ENCODE results near the gene SGMS2. TPM values are rescaled to one million over a fixed set of nuclear protein-coding genes. Genes with fewer than 3 reads are reported as not detected.

The SGMS2 gene
- total and polyA plus RNA-seq, 9 of the 15 experiments (the other 6 are each of a cell fraction or from before 2014, with no cell fraction given), result 0.07 to 0.25 (median 0.11) TPM; not detected in 5

GRCh38 chr4:107863416-107863815 is 38.7 kb downstream of the SGMS2 start:
- Histone ChIP-seq H3K9me3 (replicated peaks; ENCODE audit: control insufficient read depth, insufficient read depth, low read depth, low read length) (no peaks in the 10 kb centered on the region), H3K4me3 (no peak overlapping the region), H3K9me1 (ENCODE audit: control insufficient read depth, insufficient read depth, low read length) (no peaks in the 10 kb centered on the region), H3K36me3 (ENCODE audit: control insufficient read depth, insufficient read depth, low read length) (no peaks in the 10 kb centered on the region), H3K9ac (ENCODE audit: insufficient read depth in 1 of 2, low read depth in 2 of 2, low read length in 2 of 2) (no peak overlapping the region), H3K4me1 (replicated peaks in 1 of 2; ENCODE audit: control insufficient read depth in 2 of 2, insufficient read depth in 2 of 2, low read length in 2 of 2) (no peaks in the 10 kb centered on the region), H4K20me1 (replicated peaks; ENCODE audit: control insufficient read depth, insufficient read depth, low read length) (no peaks in the 10 kb centered on the region), H3K4me2 (ENCODE audit: insufficient read depth, low read length) (no peak overlapping the region), H2AFZ (ENCODE audit: low read depth, low read length) (no peak overlapping the region), H3K27ac (ENCODE audit: extremely low read depth, low read depth, low read length) (no peak overlapping the region), H3K79me2 (ENCODE audit: control insufficient read depth, insufficient read depth, low read length) (no peaks in the 10 kb centered on the region), H3K27me3 (ENCODE audit: control insufficient read depth in 2 of 2, insufficient read depth in 2 of 2, low read length in 2 of 2) (peaks cover 4 to 9% of the 10 kb centered on the region in 2 experiments; a peak in 2 of 5 replicates)
- FAIRE-seq (no peak), DNase-seq (ENCODE audit: extremely low read depth in 1 of 4, low spot score in 3 of 4) (no peak), ATAC-seq (no peak)
- POLR2A ChIA-PET, result no interaction called here
- WGBS (ENCODE audit: insufficient coverage, low coverage, missing lambda C conversion rate), result 3% methylated on average over 2 of the region's 2 CpGs
- intact Hi-C loops (cut with micrococcal nuclease), result no loop called here
- CTCF ChIA-PET (ENCODE audit: low intra/inter-chr PET ratio), result no interaction called here
- no TSS peak for BruUV-seq (replicated peaks)
- no peak for TF ChIP-seq IRF1 (CRISPR knock-in tag; IDR thresholded peaks at IDR 0.05; ENCODE audit: borderline replicate concordance)
- TF ChIP-seq BDP1 (IDR thresholded peaks at IDR 0.05; ENCODE audit: insufficient read depth, insufficient read length), result no peak
- TF ChIP-seq ZBTB11 (CRISPR knock-in tag; IDR thresholded peaks at IDR 0.05), result no peak
- TF ChIP-seq HCFC1 (IDR thresholded peaks at IDR 0.05; ENCODE audit: low read depth, low read length), result no peak
- TF ChIP-seq ZNF445 (CRISPR knock-in tag; IDR thresholded peaks at IDR 0.05; ENCODE audit: low read depth), result no peak
- no peak for TF ChIP-seq FOXP4 (CRISPR knock-in tag; IDR thresholded peaks at IDR 0.05; ENCODE audit: borderline replicate concordance)
- TF ChIP-seq ZNF175 (CRISPR knock-in tag; IDR thresholded peaks at IDR 0.05; ENCODE audit: low read depth), result no peak
- TF ChIP-seq PHF21A (IDR thresholded peaks at IDR 0.05; ENCODE audit: borderline replicate concordance, low read depth), result no peak
- TF ChIP-seq MCM3 (IDR thresholded peaks at IDR 0.05), result no peak
- no peak for TF ChIP-seq MECOM (CRISPR knock-in tag; IDR thresholded peaks at IDR 0.05)
- TF ChIP-seq SAP30 (IDR thresholded peaks at IDR 0.05; ENCODE audit: borderline replicate concordance, insufficient read depth, low read depth, low read length, poor library complexity, severe bottlenecking), result no peak
- in situ Hi-C loops (cut with MboI), result no loop called here
